ENCODE data around the gene C3orf38. TPM values are rescaled to one million over a fixed set of nuclear protein-coding genes. Genes with fewer than 3 reads are reported as not detected.

Gene C3orf38
- total and polyA plus RNA-seq, 2 experiments from 2014 or later, result 22.2 to 30.5 TPM

GRCh38 chr3:88133711-88134263 is 16.0 kb upstream of the C3orf38 start:
- Mint-ChIP-seq H3K4me3 (no peak overlapping the region), H3K27ac (no peak overlapping the region), H3K27me3 (ENCODE audit: insufficient read depth, low read depth, poor library complexity) (no peaks in the 10 kb centered on the region), H3K9me3 (no peaks in the 10 kb centered on the region), H3K4me1 (no peaks in the 10 kb centered on the region), H3K36me3 (ENCODE audit: low read depth) (peaks cover 13% of the 10 kb centered on the region)
- H3K4me3 ChIP-seq, result no peak overlapping the region
- H3K27ac ChIP-seq (ENCODE audit: low read depth), result no peak overlapping the region
- no peak overlapping the region for H2AFZ ChIP-seq
- no peak for TF ChIP-seq ZNF462 (CRISPR knock-in tag; IDR thresholded peaks at IDR 0.05)
- no peak for TF ChIP-seq NANOG (IDR thresholded peaks at IDR 0.05; ENCODE audit: borderline replicate concordance)
- no peak for TF ChIP-seq JUNB (IDR thresholded peaks at IDR 0.05; ENCODE audit: unreplicated experiment)
- no peak for TF ChIP-seq ETS1 (IDR thresholded peaks at IDR 0.05)
- no peak for TF ChIP-seq POLR2AphosphoS5 (IDR thresholded peaks at IDR 0.05; ENCODE audit: low read depth)
- no peak for TF ChIP-seq STAT1 (IDR thresholded peaks at IDR 0.05; ENCODE audit: unreplicated experiment)
- no peak for TF ChIP-seq ZNF114 (CRISPR knock-in tag; IDR thresholded peaks at IDR 0.05)
- no peak for TF ChIP-seq EZH2phosphoT487 (IDR thresholded peaks at IDR 0.05; ENCODE audit: unreplicated experiment)
- no peak for TF ChIP-seq EZH2 (IDR thresholded peaks at IDR 0.05; ENCODE audit: low read depth, unreplicated experiment)
- TF ChIP-seq CTCF (conservative IDR thresholded peaks at IDR 0.05; ENCODE audit: low read depth in 2 of 2), result no peak
- no peak for TF ChIP-seq ZNF331 (CRISPR knock-in tag; IDR thresholded peaks at IDR 0.05; ENCODE audit: low read depth)
- TF ChIP-seq CREB1 (CRISPR knock-in tag; IDR thresholded peaks at IDR 0.05; ENCODE audit: low read depth), result no peak
- TF ChIP-seq REST (IDR thresholded peaks at IDR 0.05; ENCODE audit: unreplicated experiment), result no peak
- H3K36me3 ChIP-seq (ENCODE audit: insufficient read depth), result no peaks in the 10 kb centered on the region
- H3K79me2 ChIP-seq (replicated peaks; ENCODE audit: insufficient read depth), result no peaks in the 10 kb centered on the region
- ATAC-seq, result no peak
- DNase-seq (ENCODE audit: low spot score), result no peak
- no peaks in the 10 kb centered on the region for H3K4me1 ChIP-seq (ENCODE audit: insufficient read depth)
- H3K9me2 ChIP-seq (ENCODE audit: insufficient read depth), result no peaks in the 10 kb centered on the region
- no peaks in the 10 kb centered on the region for H4K20me1 ChIP-seq (replicated peaks; ENCODE audit: insufficient read depth)
- H3K4me2 ChIP-seq, result no peak overlapping the region
- H3K27me3 ChIP-seq (ENCODE audit: insufficient read depth), result no peaks in the 10 kb centered on the region
- no peaks in the 10 kb centered on the region for H3F3A ChIP-seq (replicated peaks; ENCODE audit: low read depth)

Measured in GM23338 (cell line).